Activated naive CD4-positive, alpha-beta T cell (primary cell): ENCODE data around the gene EVL.
A peak's percentile ranks its signal among the peaks of the same experiment; 100 is the strongest.
"Not testable (repeated sequence)": the region's sequence is repeated elsewhere in the genome, so short reads cannot be mapped to it uniquely, and the experiment has no call there.

Experiments
- DNase-seq, 4 experiments: peaks; one replicate each; lab custom pipeline; 2025; lab: John Stamatoyannopoulos, UW

Gene EVL

GRCh38 chr14:100165831-100166440 is 100.7 kb downstream of the EVL start:
- DNase-seq = no peak

DNA sequence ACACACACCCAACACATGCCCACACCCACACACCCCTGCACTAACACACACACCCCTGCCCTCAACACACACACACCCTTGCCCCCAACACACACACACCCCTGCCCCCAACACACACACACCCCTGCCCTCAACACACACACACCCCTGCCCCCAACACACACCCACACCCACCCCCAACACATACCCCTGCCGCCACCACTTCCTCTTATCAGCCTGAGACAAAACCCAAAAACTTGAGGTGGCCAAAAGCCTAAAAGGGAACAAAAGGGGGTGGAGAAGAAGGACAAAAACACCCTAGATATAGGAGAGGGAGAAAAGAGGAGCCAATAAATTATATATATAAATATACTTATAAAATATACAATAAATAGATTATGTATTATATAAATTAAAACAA is 103.3 kb downstream of the EVL start:
- no peak for DNase-seq

DNA sequence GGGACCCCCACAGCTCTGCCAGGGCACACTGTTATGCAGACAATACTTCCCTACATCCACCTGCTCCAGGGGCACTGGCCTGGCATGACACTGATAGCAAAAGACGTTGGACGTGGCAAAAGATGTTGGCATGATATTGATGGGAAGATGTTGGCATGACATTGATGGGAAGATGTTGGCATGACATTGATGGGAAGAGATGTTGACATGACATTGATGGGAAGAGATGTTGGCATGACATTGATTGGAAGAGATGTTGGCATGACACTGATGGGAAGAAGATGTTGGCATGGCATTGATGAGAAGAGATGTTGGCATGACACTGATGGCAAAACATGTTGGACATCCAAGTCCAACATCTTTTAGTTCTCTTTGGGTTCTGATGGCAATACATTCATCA is 105.7 kb downstream of the EVL start:
- no peak for DNase-seq

DNA sequence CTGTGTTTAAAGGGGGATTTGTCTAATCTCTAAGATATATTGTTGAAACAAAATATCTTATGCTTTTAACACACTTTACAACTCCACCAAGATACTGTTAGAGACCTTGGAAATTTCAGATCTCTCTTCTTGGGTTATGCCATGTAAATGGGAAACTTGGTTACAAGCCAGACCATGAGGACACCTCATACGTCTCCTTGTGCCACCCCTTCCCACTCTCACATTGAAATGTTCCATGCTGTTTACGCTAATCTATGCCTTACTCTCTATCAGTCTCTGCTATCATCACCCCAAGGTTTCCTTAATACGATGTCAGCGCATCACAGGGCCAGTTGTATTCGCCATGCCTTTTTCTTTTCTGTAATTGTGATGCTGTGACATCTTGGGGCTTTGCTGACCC is 107.6 kb downstream of the EVL start:
- no peak for DNase-seq

DNA sequence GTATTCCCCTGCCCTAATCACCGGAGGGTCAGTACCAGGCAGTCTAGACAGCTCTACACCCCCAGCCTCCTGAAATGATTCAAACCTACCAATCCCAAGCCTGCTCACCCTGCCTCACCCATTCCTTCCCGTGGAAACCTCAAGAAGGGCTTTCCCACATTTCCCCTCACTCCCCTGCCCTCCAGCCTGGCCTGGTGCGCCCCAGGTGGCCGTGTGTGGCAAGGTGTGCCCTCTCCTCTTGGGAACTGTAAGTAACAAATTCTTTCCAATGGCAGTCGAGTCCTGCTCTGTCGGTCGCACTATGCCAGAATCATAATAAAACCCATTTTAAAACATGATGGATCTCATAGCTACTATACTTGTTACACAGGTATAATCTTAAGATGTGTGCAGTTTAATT is 108.1 kb downstream of the EVL start:
- DNase-seq = no peak

- DNase-seq = no peak
These were observed 111.6 kb downstream of the EVL start for GRCh38 chr14:100176811-100177327.

DNA sequence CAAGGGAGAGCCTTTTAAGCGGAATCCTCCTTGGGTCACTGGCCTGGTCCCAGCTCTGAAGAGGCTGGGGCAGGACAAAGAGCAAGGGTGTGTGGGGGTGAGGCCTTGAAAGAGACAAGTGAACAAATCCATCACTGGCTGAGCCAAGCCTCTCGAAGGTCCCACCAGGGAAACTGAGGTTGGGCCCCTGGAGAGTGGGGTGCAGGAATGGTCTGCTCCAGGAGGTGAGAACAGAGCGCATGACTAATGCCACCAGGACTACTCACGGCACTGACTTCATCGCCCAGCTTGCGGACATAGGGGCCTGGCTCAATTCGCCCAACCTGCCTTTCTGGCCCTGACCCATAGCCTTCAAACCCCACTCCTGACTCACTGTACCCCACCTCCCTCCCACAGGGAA is 113.5 kb downstream of the EVL start:
- no peak for DNase-seq

DNA sequence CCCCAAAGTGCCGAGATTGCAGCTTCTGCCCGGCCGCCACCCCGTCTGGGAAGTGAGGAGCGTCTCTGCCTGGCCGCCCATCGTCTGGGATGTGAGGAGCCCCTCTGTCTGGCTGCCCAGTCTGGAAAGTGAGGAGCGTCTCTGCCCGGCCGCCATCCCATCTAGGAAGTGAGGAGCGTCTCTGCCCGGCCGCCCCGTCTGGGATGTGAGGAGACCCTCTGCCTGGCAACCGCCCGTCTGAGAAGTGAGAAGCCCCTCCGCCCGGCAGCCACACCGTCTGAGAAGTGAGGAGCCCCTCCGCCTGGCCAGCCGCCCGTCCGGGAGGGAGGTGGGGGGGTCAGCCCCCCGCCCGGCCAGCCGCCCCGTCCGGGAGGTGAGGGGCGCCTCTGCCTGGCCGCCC is 115.4 kb downstream of the EVL start:
- DNase-seq = not testable (repeated sequence)

- DNase-seq = not testable (repeated sequence)
These were observed 116.8 kb downstream of the EVL start for GRCh38 chr14:100181876-100182551.

DNA sequence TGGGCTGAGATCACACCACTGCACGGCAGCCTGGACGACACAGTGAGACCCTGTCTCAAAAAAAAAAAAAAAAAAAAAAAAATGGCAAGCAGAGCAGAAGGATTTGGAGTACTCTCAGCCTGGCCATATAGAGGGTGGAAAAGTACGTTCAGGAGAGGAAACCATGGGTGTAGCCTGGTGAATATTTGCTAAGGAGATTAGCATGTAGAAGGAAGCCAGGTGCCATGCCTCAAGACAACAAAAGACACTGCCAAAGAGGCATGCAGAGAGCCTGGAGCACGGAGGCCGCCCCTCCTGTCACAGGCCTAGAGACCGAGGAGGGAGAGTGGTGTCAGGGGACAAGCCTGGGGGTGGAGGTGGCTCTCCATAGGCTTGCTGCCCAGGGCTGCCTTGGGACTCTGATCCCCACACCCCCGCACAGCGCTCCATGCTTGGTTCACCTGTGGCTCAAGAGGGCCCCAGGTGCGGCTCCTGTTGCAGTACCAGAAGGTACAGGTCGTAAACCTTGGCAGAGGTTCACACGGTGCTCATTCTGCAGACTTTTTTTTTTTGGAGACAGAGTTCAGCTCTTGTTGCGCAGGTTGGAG is 122.1 kb downstream of the EVL start:
- DNase-seq = no peak

DNA sequence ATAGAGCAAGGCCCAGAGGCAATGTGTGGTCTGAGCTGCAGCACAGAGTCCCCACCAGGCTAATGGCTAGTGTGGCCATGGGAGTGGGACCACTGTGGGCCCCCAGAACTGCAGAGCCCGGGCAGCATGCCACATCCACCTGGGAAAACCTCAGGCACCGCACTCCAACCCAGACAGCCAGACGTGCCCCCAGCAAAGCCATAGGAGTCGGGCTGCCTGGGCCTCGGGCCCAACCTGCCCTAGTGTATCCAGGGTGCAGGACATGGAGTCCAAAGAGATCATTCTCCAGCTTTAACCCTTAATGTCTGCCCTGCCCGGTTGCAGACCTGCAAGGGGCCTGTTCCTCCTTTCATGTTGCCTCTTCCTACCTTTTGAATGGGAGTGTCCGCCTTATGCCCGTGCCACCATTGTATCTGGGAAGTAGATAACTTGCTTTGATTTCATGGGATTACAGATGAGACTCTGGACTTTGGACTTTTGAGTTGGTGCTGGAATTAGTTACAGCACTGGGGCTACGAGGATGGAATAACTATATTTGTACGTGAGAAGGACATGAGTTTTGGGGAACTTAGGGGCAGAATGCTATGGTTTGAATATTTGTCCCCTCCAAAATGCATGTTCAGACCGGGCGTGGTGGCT is 123.3 kb downstream of the EVL start:
- no peak for DNase-seq

DNA sequence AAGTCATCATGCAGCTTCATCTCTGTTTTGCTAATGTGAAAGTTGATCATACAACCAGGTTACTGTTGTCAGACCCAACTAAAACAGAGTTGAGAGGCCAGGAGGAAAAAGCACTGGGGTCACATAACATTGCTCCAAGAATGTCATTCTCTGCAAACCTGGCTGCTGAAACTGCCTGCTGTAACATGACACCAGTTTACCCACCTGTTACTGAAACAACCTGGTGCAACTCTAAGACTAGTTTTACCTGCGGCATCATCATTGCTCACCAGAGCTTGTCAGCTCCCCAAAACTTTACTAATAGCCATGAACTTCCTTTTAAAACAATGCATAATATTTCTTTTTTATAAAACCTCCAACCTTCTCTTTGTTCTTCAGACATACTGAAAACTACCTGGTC is 124.9 kb downstream of the EVL start:
- no peak for DNase-seq

- no peak for DNase-seq
These were observed 126.5 kb downstream of the EVL start for GRCh38 chr14:100191584-100192249.

DNA sequence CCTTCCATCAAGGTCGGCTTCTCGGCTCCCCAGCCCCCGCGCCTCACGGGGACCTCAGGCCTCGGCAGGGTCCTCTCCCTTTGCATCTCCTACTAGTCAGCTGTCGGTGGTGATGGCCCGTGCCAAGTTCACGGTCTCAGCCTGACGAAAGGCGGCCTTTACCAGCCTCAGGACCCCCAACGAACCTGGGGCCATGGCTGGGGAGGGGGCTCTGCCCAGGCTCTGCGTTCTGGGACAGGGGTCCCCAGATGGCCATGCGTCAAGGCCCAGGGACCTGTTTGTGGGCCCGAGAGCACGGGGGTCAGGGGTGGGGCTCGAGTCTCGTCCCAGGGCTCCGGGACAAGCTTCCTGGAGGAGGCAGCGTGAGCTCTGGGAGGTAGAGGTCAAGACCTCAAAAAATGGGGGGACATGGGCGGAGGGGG is 127.0 kb downstream of the EVL start:
- DNase-seq = no peak

- DNase-seq = peak; percentile 98 to 100 (median 99)
These were observed 127.6 kb downstream of the EVL start for GRCh38 chr14:100192672-100193416.
